OCI-LY3 (cell line): ENCODE measurements around the gene TEX14.
"Not testable (repeated sequence)": the region's sequence is repeated elsewhere in the genome, so short reads cannot be mapped to it uniquely, and the experiment has no call there.

Source experiments
- EZH2phosphoT487 ChIP-seq: fragments of 200-600 bp; shearing (Covaris generic); IDR thresholded peaks from 2 replicates; pipeline ENCODE4 v1.6.1; 2018; ENCODE audit warnings: antibody characterized with exemption, mixed run types, low read depth
- TF ChIP-seq, protein P1 (sequence below): fragments of 200-600, 300-600 bp; sonication (generic); IDR thresholded peaks from 2 replicates; pipeline ENCODE4 v1.5.1; 2014; ENCODE audit warnings: antibody characterized with exemption, low read length, low read depth

- TF ChIP-seq, protein P1, sequence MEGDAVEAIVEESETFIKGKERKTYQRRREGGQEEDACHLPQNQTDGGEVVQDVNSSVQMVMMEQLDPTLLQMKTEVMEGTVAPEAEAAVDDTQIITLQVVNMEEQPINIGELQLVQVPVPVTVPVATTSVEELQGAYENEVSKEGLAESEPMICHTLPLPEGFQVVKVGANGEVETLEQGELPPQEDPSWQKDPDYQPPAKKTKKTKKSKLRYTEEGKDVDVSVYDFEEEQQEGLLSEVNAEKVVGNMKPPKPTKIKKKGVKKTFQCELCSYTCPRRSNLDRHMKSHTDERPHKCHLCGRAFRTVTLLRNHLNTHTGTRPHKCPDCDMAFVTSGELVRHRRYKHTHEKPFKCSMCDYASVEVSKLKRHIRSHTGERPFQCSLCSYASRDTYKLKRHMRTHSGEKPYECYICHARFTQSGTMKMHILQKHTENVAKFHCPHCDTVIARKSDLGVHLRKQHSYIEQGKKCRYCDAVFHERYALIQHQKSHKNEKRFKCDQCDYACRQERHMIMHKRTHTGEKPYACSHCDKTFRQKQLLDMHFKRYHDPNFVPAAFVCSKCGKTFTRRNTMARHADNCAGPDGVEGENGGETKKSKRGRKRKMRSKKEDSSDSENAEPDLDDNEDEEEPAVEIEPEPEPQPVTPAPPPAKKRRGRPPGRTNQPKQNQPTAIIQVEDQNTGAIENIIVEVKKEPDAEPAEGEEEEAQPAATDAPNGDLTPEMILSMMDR = not testable (repeated sequence)
- not testable (repeated sequence) for TF ChIP-seq EZH2phosphoT487
Observed at GRCh38 chr17:58657962-58658803, 33.7 kb downstream of the TEX14 start.
